ENCODE results near the gene AUTS2. TPM values are rescaled to one million over a fixed set of nuclear protein-coding genes. Genes with fewer than 3 reads are reported as not detected.

The AUTS2 gene
- total and polyA plus RNA-seq, 10 of the 15 experiments (the other 5 are each of a cell fraction or from before 2014, with no cell fraction given): 6.4 to 55.6 (median 21.6) TPM

DNA sequence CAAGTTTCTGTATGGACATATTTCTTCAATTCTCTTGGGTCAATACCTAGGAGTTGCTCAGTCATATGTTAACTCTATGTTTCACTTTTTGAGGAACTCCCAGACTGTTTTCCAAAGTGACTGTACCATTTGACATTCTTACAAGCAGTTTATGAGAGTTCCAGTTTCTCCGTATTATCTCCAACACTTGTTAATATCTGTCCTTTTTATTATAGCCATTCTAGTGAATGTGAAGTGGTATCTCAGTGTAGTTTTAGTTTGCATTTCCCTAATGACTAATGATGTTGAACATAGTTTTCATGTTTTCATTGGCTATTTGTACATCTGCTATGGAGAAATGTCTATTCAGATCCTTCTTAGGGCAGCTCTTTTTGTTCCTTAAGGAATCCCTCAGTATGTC lies 1002.7 kb downstream of the AUTS2 start:
- TF ChIP-seq NKRF (conservative IDR thresholded peaks at IDR 0.05): no peak
- no peak for TF ChIP-seq GATAD2B (conservative IDR thresholded peaks at IDR 0.05; ENCODE audit: low read depth)
- TF ChIP-seq HCFC1 (IDR thresholded peaks at IDR 0.05; ENCODE audit: low read length): no peak
- no peak for TF ChIP-seq KDM1A (IDR thresholded peaks at IDR 0.05; ENCODE audit: borderline replicate concordance)
- TF ChIP-seq RELB (IDR thresholded peaks at IDR 0.05; ENCODE audit: low read depth): no peak
- TF ChIP-seq PML (IDR thresholded peaks at IDR 0.05; ENCODE audit: low read length): no peak
- no peak for TF ChIP-seq FOS (IDR thresholded peaks at IDR 0.05; ENCODE audit: borderline replicate concordance, extremely low read depth, insufficient read length)
- no peak for TF ChIP-seq HDAC6 (IDR thresholded peaks at IDR 0.05; ENCODE audit: unreplicated experiment)
- TF ChIP-seq CBFB (IDR thresholded peaks at IDR 0.05; ENCODE audit: low read depth): no peak
- no peak for TF ChIP-seq CBX5 (IDR thresholded peaks at IDR 0.05; ENCODE audit: low read depth)
- no peak for TF ChIP-seq ZNF687 (IDR thresholded peaks at IDR 0.05)
- Histone ChIP-seq H3K4me3 (no peak overlapping the region), H3K36me3 (ENCODE audit: control insufficient read depth in 2 of 2, insufficient read depth in 2 of 2, low read length in 1 of 2) (no peaks in the 10 kb centered on the region; a peak in 1 of 4 replicates), H3K27ac (ENCODE audit: control insufficient read depth, insufficient read depth) (no peak overlapping the region), H4K20me1 (ENCODE audit: control insufficient read depth, insufficient read depth) (no peaks in the 10 kb centered on the region), H3K79me2 (ENCODE audit: control insufficient read depth, insufficient read depth, low read length) (no peaks in the 10 kb centered on the region), H3K9ac (ENCODE audit: control insufficient read depth, insufficient read depth, low read length) (no peak overlapping the region), H3K4me1 (ENCODE audit: control insufficient read depth, insufficient read depth, low read length) (peaks cover 6% of the 10 kb centered on the region; the same call in 1 of the 2 replicates), H3K27me3 (replicated peaks in 1 of 2; ENCODE audit: control insufficient read depth in 2 of 2, insufficient read depth in 2 of 2, low read length in 1 of 2) (no peaks in the 10 kb centered on the region), H3K9me3 (replicated peaks; ENCODE audit: control insufficient read depth, insufficient read depth, low read length) (no peaks in the 10 kb centered on the region; the same call in 2 of the 3 replicates), H3K4me2 (ENCODE audit: control insufficient read depth, insufficient read depth) (no peak overlapping the region), H2AFZ (ENCODE audit: control insufficient read depth, low read depth, low read length) (no peak overlapping the region)
- RAD21 ChIA-PET (ENCODE audit: unreplicated experiment): no interaction called here
- SMC1A ChIA-PET (ENCODE audit: uncharacterized antibody, unreplicated experiment): no interaction called here
- ATAC-seq (no peak), DNase-seq (ENCODE audit: low read depth, low spot score) (no peak), FAIRE-seq (no peak)
- BruUV-seq (replicated peaks): no TSS peak
- intact Hi-C loops (cut with micrococcal nuclease; ENCODE audit: unreplicated experiment): no loop called here
- in situ Hi-C loops (cut with MboI): no loop called here
- CTCF ChIA-PET: no interaction called here
- WGBS (ENCODE audit: insufficient coverage, insufficient replicate concordance, low lambda C conversion rate, missing lambda C conversion rate): 5% methylated on average over 1 of the region's 1 CpG
- POLR2A ChIA-PET: no interaction called here

Measured in GM12878 (cell line).